Colonic mucosa (tissue), 4 donors: Measurements from ENCODE around the gene CCDC7. TPM values are rescaled to one million over a fixed set of nuclear protein-coding genes. Genes with fewer than 3 reads are reported as not detected.
"Not testable (repeated sequence)": the region's sequence is repeated elsewhere in the genome, so short reads cannot be mapped to it uniquely, and the experiment has no call there.

ENCODE experiments used
- DNase-seq: peaks from one replicate; pipeline ENCODE4 v3.0.0-alpha.2; 2020
- H3K27ac ChIP-seq: fragments of 200-600 bp; one replicate; pipeline ENCODE4 v1.8.0; 2021
- H3K27me3 ChIP-seq: fragments of 200-600 bp; one replicate; pipeline ENCODE4 v1.8.0; 2021
- H3K36me3 ChIP-seq: fragments of 200-600 bp; one replicate; pipeline ENCODE4 v1.8.0; 2021
- H3K4me1 ChIP-seq: fragments of 200-600 bp; one replicate; pipeline ENCODE4 v1.8.0; 2021; ENCODE audit warnings: mild to moderate bottlenecking
- H3K4me3 ChIP-seq: fragments of 200-600 bp; one replicate; pipeline ENCODE4 v1.8.0; 2021
- H3K9ac ChIP-seq, 2 donors: one replicate each; pipeline ENCODE4 v1.7.0; 2013; ENCODE audit warnings: control low read depth in 2 of 2, low read depth in 2 of 2, low read length in 2 of 2
- H3K9me3 ChIP-seq: fragments of 200-600 bp; one replicate; pipeline ENCODE4 v1.8.0; 2021
- intact Hi-C: fragments of 100-400 bp; cut with DNase I; formaldehyde crosslinking; loops from one replicate; pipeline ENCODE4 v1.14.1; 2022
- total RNA-seq, 2 donors: library from RNA; stranded (reverse); fragmentation: NEBNext Ultra II Directional in 1 of 2; extraction: Animal tissue kit (Norgen Biotek cat#: 25700) in 1 of 2; gene quantifications; one replicate each; pipeline ENCODE4 v1.2.1, GENCODE V29; 2021
- TF ChIP-seq, protein P1 (sequence below): fragments of 200-600 bp; IDR thresholded peaks from one replicate; pipeline ENCODE4 v1.8.0; 2022; ENCODE audit warnings: antibody characterized with exemption, mild to moderate bottlenecking
- donor health status: healthy.
- donor health status: DM: no; HTN: no; CAD: no.
- donor health status: DM: no; HTN: no; CAD: no.

CCDC7 gene
- total RNA-seq, 2 donors from 2014 or later, result 9.9 TPM

DNA sequence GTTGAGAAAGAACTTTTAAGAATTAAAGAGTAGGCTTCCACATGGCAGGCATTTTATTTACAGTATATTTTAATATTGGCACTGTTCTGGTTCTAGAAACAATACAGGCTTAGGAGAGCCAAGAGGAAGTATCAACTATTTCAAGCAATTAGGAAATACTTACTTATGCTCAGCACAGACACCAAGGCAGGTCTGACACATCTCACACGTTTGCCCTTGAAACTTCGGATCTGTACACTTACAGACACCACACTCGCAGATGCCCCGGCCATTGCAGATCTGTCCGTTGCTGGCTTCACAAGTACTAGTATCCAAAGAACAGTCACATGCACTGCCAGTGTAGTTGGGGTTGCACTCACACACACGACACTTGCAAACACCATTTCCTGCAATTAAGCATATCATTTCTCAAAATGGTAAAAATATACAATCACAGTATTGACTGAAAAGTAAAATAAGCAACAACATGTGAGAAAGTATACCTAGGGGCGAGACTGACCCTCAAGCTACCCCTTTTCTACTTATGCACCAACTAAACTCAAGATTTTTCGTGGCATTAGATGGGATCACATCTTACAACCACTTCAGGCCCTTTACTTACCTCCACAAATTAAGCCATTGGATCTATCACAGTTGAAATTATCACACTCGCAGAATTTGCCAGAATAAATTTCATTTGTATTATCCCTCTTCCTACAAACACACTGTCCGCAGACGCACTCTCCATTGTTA is 465.5 kb downstream of the CCDC7 start:
- Histone ChIP-seq H3K27me3 (no peaks in the 10 kb centered on the region), H3K9me3 (no peaks in the 10 kb centered on the region), H3K4me1 (no peaks in the 10 kb centered on the region), H3K4me3 (no peak overlapping the region), H3K36me3 (no peaks in the 10 kb centered on the region), H3K9ac (no peak overlapping the region), H3K27ac (no peak overlapping the region)
- no peak for DNase-seq
- intact Hi-C loops, result no loop called here
- TF ChIP-seq, protein P1, sequence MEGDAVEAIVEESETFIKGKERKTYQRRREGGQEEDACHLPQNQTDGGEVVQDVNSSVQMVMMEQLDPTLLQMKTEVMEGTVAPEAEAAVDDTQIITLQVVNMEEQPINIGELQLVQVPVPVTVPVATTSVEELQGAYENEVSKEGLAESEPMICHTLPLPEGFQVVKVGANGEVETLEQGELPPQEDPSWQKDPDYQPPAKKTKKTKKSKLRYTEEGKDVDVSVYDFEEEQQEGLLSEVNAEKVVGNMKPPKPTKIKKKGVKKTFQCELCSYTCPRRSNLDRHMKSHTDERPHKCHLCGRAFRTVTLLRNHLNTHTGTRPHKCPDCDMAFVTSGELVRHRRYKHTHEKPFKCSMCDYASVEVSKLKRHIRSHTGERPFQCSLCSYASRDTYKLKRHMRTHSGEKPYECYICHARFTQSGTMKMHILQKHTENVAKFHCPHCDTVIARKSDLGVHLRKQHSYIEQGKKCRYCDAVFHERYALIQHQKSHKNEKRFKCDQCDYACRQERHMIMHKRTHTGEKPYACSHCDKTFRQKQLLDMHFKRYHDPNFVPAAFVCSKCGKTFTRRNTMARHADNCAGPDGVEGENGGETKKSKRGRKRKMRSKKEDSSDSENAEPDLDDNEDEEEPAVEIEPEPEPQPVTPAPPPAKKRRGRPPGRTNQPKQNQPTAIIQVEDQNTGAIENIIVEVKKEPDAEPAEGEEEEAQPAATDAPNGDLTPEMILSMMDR, result no peak

DNA sequence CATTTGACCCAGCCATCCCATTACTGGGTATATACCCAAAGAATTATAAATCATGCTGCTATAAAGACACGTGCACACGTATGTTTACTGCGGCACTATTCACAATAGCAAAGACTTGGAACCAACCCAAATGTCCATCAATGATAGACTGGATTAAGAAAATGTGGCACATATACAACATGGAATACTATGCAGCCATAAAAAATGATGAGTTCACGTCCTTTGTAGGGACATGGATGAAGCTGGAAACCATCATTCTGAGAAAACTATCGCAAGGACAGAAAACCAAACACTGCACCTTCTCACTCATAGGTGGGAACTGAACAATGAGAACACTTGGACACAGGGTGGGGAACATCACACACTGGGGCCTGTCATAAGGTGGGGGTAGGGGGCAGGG is 471.9 kb downstream of the CCDC7 start:
- H3K4me1 ChIP-seq, H3K36me3 ChIP-seq, intact Hi-C loops: not testable (repeated sequence)

DNA sequence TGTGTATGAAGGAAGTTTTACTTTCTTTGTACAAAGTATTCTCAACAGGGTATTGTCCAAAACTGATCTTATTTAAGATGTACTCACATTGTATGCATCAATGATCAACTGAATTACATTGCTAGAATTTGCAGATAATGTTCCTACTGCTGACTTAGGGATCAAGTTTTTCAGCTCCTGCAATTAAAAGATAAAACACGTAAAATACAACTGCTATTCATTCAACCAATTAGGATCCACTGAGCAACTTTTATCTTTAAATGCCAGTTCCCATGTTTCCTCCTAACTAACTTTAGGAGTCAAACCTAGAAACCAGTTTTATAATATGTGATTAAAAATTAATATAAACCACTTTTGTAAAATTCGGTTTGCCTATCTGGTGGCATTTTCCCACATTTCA is 476.2 kb downstream of the CCDC7 start:
- no peak for DNase-seq
- intact Hi-C loops, result no loop called here
- Histone ChIP-seq H3K27me3 (no peaks in the 10 kb centered on the region), H3K36me3 (peaks cover 6% of the 10 kb centered on the region), H3K9ac (no peak overlapping the region), H3K27ac (no peak overlapping the region), H3K4me1 (no peaks in the 10 kb centered on the region), H3K4me3 (no peak overlapping the region), H3K9me3 (no peaks in the 10 kb centered on the region)
- TF ChIP-seq, protein P1, result no peak

More for the DNA sequence above, 471.9 kb downstream of the CCDC7 start:
- not testable (repeated sequence) for H3K9ac ChIP-seq, H3K9me3 ChIP-seq, H3K27me3 ChIP-seq, H3K27ac ChIP-seq, H3K4me3 ChIP-seq, DNase-seq

DNA sequence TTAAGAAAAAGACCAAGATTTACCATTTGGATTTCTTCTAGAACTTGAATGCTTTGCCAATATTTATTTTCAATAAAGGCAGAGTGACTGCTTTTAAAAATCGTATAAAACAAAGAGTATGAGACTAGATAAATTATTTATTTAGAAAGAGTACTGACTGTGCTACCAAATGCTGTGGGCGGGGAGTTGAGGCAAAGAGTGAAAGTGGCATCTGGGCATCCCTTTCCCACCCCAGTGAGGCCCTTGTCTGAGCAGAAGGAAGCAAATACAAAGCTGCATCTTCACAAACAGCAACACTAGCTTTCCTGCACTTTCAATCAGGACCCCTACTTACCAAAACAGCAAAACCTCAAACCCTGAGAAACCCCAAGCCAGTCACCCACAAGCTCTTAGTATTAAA is 477.2 kb downstream of the CCDC7 start:
- H3K4me3 ChIP-seq, result no peak overlapping the region
- H3K27ac ChIP-seq, result no peak overlapping the region
- H3K9ac ChIP-seq, result no peak overlapping the region
- H3K36me3 ChIP-seq, result peaks cover 6% of the 10 kb centered on the region
- intact Hi-C loops, result no loop called here
- H3K27me3 ChIP-seq, result no peaks in the 10 kb centered on the region
- TF ChIP-seq, protein P1, result no peak
- no peaks in the 10 kb centered on the region for H3K9me3 ChIP-seq
- no peaks in the 10 kb centered on the region for H3K4me1 ChIP-seq
- DNase-seq, result no peak

DNA sequence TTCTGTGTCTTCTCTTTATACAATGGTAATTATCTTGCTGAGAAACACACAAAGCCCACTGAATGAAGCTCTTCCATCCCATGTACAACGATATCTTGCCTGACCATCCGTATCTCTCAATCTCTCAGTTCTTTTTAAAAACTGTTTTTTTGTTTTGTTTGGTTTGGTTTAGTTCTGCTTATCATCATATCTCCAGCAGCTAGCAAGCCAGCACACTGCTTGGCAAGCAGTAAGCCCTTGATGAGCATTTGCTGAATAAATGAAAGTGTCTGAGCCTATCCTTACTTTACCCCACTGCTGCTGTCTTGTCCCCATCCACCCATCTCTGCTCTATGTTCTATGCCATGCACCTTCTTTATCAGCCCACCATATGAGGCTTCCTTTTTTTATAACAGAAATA is 477.9 kb downstream of the CCDC7 start:
- no peak overlapping the region for H3K4me3 ChIP-seq
- no peak overlapping the region for H3K27ac ChIP-seq
- no peaks in the 10 kb centered on the region for H3K9me3 ChIP-seq
- peaks cover 6% of the 10 kb centered on the region for H3K36me3 ChIP-seq
- H3K27me3 ChIP-seq, result no peaks in the 10 kb centered on the region
- TF ChIP-seq, protein P1, result no peak
- DNase-seq, result no peak
- H3K4me1 ChIP-seq, result no peaks in the 10 kb centered on the region
- no peak overlapping the region for H3K9ac ChIP-seq
- intact Hi-C loops, result no loop called here

Other genes with a start within 250 kb of the CCDC7 start
- gene EPC1, start 99.0 kb upstream of the CCDC7 start, total RNA-seq, result 10 to 100 TPM; 24.5 to 30.9 TPM